ENCODE measurements around the gene LAMB4.

- TF ChIP-seq CTCF (IDR thresholded peaks at IDR 0.05; ENCODE audit: low read depth, low read length), result no peak
- TF ChIP-seq MAX (IDR thresholded peaks at IDR 0.05; ENCODE audit: low read depth, low read length), result no peak
- TF ChIP-seq POLR2A (IDR thresholded peaks at IDR 0.05; ENCODE audit: extremely low read depth, insufficient read length), result no peak
- no peak for TF ChIP-seq MYC (IDR thresholded peaks at IDR 0.05; ENCODE audit: low read depth, low read length)
These were observed 51.9 kb downstream of the LAMB4 start for GRCh38 chr7:108078211-108078673.

All from NB4 (cell line).